HepG2 (cell line): ENCODE data around the gene SLC17A9. TPM values are rescaled to one million over a fixed set of nuclear protein-coding genes. Genes with fewer than 3 reads are reported as not detected.

Experiments used
- DPF2 ChIP-seq: sonication (generic); formaldehyde crosslinking; IDR thresholded peaks from 2 replicates; pipeline ENCODE4 v1.4.0; 2020; ENCODE audit warnings: mild to moderate bottlenecking, low read depth, missing genetic modification reagents, borderline replicate concordance
- FOSL1 ChIP-seq: sonication (generic); formaldehyde crosslinking; IDR thresholded peaks from 2 replicates; pipeline ENCODE4 v1.9.0; 2021; ENCODE audit warnings: missing genetic modification reagents, borderline replicate concordance
- HES4 ChIP-seq: sonication (generic); formaldehyde crosslinking; IDR thresholded peaks from 2 replicates; pipeline ENCODE4 v1.9.0; 2021; ENCODE audit warnings: mild to moderate bottlenecking, missing genetic modification reagents, borderline replicate concordance
- MAF1 ChIP-seq: sonication (generic); formaldehyde crosslinking; IDR thresholded peaks from 2 replicates; pipeline ENCODE4 v1.5.0; 2020; ENCODE audit warnings: missing genetic modification reagents, borderline replicate concordance
- MNT ChIP-seq: fragments of 450-650 bp; IDR thresholded peaks from 2 replicates; pipeline ENCODE4 v1.6.1; 2016
- MTERF4 ChIP-seq: sonication (generic); formaldehyde crosslinking; IDR thresholded peaks from 2 replicates; pipeline ENCODE4 v1.8.0; 2023; ENCODE audit warnings: mild to moderate bottlenecking, missing genetic modification reagents
- NKX3-1 ChIP-seq: sonication (generic); formaldehyde crosslinking; IDR thresholded peaks from 2 replicates; pipeline ENCODE4 v1.5.0; 2020; ENCODE audit warnings: missing genetic modification reagents
- NPAS2 ChIP-seq: sonication (generic); formaldehyde crosslinking; IDR thresholded peaks from 2 replicates; pipeline ENCODE4 v1.8.0; 2022; ENCODE audit warnings: mild to moderate bottlenecking, missing genetic modification reagents, borderline replicate concordance
- PRDM15 ChIP-seq: sonication (generic); formaldehyde crosslinking; IDR thresholded peaks from 2 replicates; pipeline ENCODE4 v1.4.0; 2020; ENCODE audit warnings: missing genetic modification reagents
- RCOR2 ChIP-seq: IDR thresholded peaks from 2 replicates; pipeline ENCODE4 v1.6.1; 2016; ENCODE audit warnings: missing biosample characterization, missing genetic modification reagents
- SMYD3 ChIP-seq: sonication (generic); formaldehyde crosslinking; IDR thresholded peaks from 2 replicates; pipeline ENCODE4 v1.8.1; 2023; ENCODE audit warnings: mild to moderate bottlenecking, missing genetic modification reagents
- SNAI1 ChIP-seq: sonication (generic); formaldehyde crosslinking; IDR thresholded peaks from 2 replicates; pipeline ENCODE4 v1.5.0; 2020; ENCODE audit warnings: mild to moderate bottlenecking, missing genetic modification reagents, borderline replicate concordance
- THYN1 ChIP-seq: sonication (generic); formaldehyde crosslinking; IDR thresholded peaks from 2 replicates; pipeline ENCODE4 v1.8.1; 2023; ENCODE audit warnings: low read depth, mild to moderate bottlenecking, moderate library complexity, missing genetic modification reagents, borderline replicate concordance
- ZFP41 ChIP-seq: sonication (generic); formaldehyde crosslinking; IDR thresholded peaks from 2 replicates; pipeline ENCODE4 v1.4.0; 2020; ENCODE audit warnings: mild to moderate bottlenecking, missing genetic modification reagents, borderline replicate concordance
- ZNF205 ChIP-seq: IDR thresholded peaks from 2 replicates; pipeline ENCODE4 v1.6.1; 2018; ENCODE audit warnings: missing biosample characterization, missing genetic modification reagents
- ZNF296 ChIP-seq: sonication (generic); formaldehyde crosslinking; conservative IDR thresholded peaks from 2 replicates; pipeline ENCODE4 v1.5.0; 2020; ENCODE audit warnings: mild to moderate bottlenecking, missing genetic modification reagents
- ZNF362 ChIP-seq: sonication (generic); formaldehyde crosslinking; IDR thresholded peaks from 2 replicates; pipeline ENCODE4 v1.4.0; 2020; ENCODE audit warnings: missing genetic modification reagents, mild to moderate bottlenecking, borderline replicate concordance
- ZNF549 ChIP-seq: sonication (generic); formaldehyde crosslinking; IDR thresholded peaks from 2 replicates; pipeline ENCODE4 v1.5.0; 2020; ENCODE audit warnings: missing genetic modification reagents
- ZNF556 ChIP-seq: sonication (generic); formaldehyde crosslinking; IDR thresholded peaks from 2 replicates; pipeline ENCODE4 v1.4.0; 2020; ENCODE audit warnings: mild to moderate bottlenecking, missing genetic modification reagents, borderline replicate concordance
- ZSCAN21 ChIP-seq: sonication (generic); formaldehyde crosslinking; IDR thresholded peaks from 2 replicates; pipeline ENCODE4 v1.8.0; 2022; ENCODE audit warnings: mild to moderate bottlenecking, missing genetic modification reagents, moderate library complexity, borderline replicate concordance
- polyA plus RNA-seq, 8 experiments: library from polyadenylated mRNA; depleted of rRNA in 3 of 8; stranded (reverse) in 7 of 8; unstranded in 1 of 8; fragments of >200 nt; fragmentation: Illumina TruSeq in 4 of 8; extraction: Trizol in 4 of 8; gene quantifications; 2 replicates each; pipeline versions ENCODE4 v1.2.1 to v1.2.3, GENCODE V29; 2011 to 2016; ENCODE audit warnings: low read depth in 4 of 8, missing spikeins in 1 of 8, mixed read lengths in 1 of 8; ENCODE audit not compliant: insufficient read depth in 1 of 8
- total RNA-seq, 5 experiments: library from RNA; depleted of rRNA; stranded (reverse); fragments of >200 nt; fragmentation: Illumina TruSeq; extraction: Trizol; gene quantifications; 2 replicates each; pipeline ENCODE4 v1.2.3, GENCODE V29; 2016; ENCODE audit warnings: low read depth in 1 of 5

Gene SLC17A9
- total and polyA plus RNA-seq, 2 of the 13 experiments (the other 11 are each of a cell fraction or from before 2014, with no cell fraction given) = 110 to 191 TPM

- TF ChIP-seq PRDM15 (CRISPR knock-in tag) = peak; percentile 22; the same call in 1 of the 2 replicates
- peak; percentile 68; the same call in 1 of the 2 replicates for TF ChIP-seq ZFP41 (CRISPR knock-in tag)
- TF ChIP-seq HES4 = peak; percentile 99
- no peak; the same call in 1 of the 2 replicates for TF ChIP-seq DPF2
- peak; percentile 42; the same call in 1 of the 2 replicates for TF ChIP-seq FOSL1 (CRISPR knock-in tag)
- TF ChIP-seq ZNF362 (CRISPR knock-in tag) = peak; percentile 60; the same call in 1 of the 2 replicates
- TF ChIP-seq NPAS2 (CRISPR knock-in tag) = no peak
- no peak; the same call in 1 of the 2 replicates for TF ChIP-seq ZSCAN21 (CRISPR knock-in tag)
- TF ChIP-seq ZNF549 (CRISPR knock-in tag) = peak; percentile 84
- TF ChIP-seq SNAI1 (CRISPR knock-in tag) = peak; percentile 88; the same call in 1 of the 2 replicates
- peak; percentile 68 for TF ChIP-seq MNT
- TF ChIP-seq RCOR2 (CRISPR knock-in tag) = no peak; the same call in 1 of the 2 replicates
- no peak for TF ChIP-seq THYN1
- peak; percentile 96; the same call in 1 of the 2 replicates for TF ChIP-seq MAF1 (CRISPR knock-in tag)
- peak; percentile 30; the same call in 1 of the 2 replicates for TF ChIP-seq ZNF556 (CRISPR knock-in tag)
- peak; percentile 94 for TF ChIP-seq ZNF205 (CRISPR knock-in tag)
- peak; percentile 60; the same call in 1 of the 2 replicates for TF ChIP-seq MTERF4 (CRISPR knock-in tag)
- TF ChIP-seq NKX3-1 = peak; percentile 98
- peak; percentile 98 for TF ChIP-seq SMYD3 (CRISPR knock-in tag)
- peak; percentile 71 for TF ChIP-seq ZNF296 (CRISPR knock-in tag)
Measured at GRCh38 chr20:62953839-62954703, 1.6 kb downstream of the SLC17A9 start (continued).
